ENCODE measurements around the gene FTSJ1. TPM values are rescaled to one million over a fixed set of nuclear protein-coding genes. Genes with fewer than 3 reads are reported as not detected.
A peak's percentile ranks its signal among the peaks of the same experiment; 100 is the strongest.

The FTSJ1 gene
- total and polyA plus RNA-seq, 2 of the 8 experiments (the other 6 are each of a cell fraction or from before 2014, with no cell fraction given), result 62.4 to 80.4 TPM

DNA sequence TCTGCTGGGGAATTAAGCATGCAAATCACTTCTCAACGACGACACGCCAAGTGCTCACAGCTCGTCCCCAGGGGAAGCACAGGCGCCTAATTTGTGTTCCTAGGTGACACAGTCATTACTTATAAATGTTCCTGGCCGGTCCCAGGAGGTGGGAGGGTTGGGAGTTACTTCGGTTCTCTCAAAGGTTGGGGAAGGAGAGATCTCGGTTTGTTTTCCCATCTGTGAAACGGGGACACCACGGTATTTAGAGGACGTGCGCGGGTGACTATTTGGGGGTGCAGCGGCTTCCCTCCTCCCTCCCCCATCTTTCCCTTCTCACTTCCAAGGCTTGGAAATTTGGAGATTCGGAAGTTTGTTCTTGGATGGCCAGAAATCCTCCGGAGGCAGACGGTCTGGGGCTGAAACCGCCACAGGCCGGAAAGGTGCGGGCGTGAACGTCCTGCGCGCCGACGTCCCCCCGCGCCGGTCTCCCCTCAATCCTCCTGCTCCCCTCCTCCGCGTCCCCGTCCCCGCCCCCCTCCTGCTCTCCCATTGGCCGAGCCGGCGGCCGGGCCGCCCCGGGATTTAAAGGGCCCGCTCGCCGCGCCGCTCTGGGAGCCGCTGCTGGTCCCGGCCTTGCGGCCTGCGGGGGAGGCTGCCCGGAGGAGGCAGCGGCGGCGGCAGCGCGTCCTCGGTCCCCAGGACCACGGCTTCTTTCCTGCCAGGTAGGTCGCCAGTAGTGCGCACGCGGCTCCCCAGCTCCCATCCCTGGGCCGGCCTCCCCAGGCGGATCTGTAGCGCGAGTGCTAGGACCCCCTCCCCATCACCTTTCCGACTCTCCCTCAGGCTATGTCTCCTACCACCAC, 32.6 kb downstream of the FTSJ1 start, which contains the start of gene PORCN (continued):
- TF ChIP-seq YY1 (IDR thresholded peaks at IDR 0.05; ENCODE audit: low read depth, low read length), result no peak
- TF ChIP-seq, protein P1, sequence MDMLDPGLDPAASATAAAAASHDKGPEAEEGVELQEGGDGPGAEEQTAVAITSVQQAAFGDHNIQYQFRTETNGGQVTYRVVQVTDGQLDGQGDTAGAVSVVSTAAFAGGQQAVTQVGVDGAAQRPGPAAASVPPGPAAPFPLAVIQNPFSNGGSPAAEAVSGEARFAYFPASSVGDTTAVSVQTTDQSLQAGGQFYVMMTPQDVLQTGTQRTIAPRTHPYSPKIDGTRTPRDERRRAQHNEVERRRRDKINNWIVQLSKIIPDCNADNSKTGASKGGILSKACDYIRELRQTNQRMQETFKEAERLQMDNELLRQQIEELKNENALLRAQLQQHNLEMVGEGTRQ (IDR thresholded peaks at IDR 0.05; ENCODE audit: low read length), result no peak
- peak; percentile 33; the same call in 1 of the 2 replicates for TF ChIP-seq TAF1 (IDR thresholded peaks at IDR 0.05; ENCODE audit: low read depth, low read length)
- TF ChIP-seq SIX5 (IDR thresholded peaks at IDR 0.05; ENCODE audit: low read depth, low read length), result no peak
- TF ChIP-seq BCL11A (IDR thresholded peaks at IDR 0.05; ENCODE audit: low read depth in 2 of 2, low read length in 2 of 2), result no peak
- TF ChIP-seq, protein P2, sequence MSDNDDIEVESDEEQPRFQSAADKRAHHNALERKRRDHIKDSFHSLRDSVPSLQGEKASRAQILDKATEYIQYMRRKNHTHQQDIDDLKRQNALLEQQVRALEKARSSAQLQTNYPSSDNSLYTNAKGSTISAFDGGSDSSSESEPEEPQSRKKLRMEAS (IDR thresholded peaks at IDR 0.05), result 0 out of 2 replicates have a peak, but pooled peaks have one; percentile 15
- TF ChIP-seq TBP (IDR thresholded peaks at IDR 0.05; ENCODE audit: low read depth, low read length), result no peak; the same call in 1 of the 2 replicates
- TF ChIP-seq EP300 (IDR thresholded peaks at IDR 0.05; ENCODE audit: borderline replicate concordance in 1 of 2, low read depth in 2 of 2, low read length in 2 of 2), result no peak
- peak; percentile 46; the same call in 1 of the 2 replicates for TF ChIP-seq PHF8 (conservative IDR thresholded peaks at IDR 0.05; ENCODE audit: low read depth, low read length)
- no peak for TF ChIP-seq CREB1 (IDR thresholded peaks at IDR 0.05)
- no peak for TF ChIP-seq TCF12 (IDR thresholded peaks at IDR 0.05; ENCODE audit: low read depth, low read length)
- TF ChIP-seq SP1 (IDR thresholded peaks at IDR 0.05; ENCODE audit: low read depth, low read length), result no peak
- TF ChIP-seq CEBPB (IDR thresholded peaks at IDR 0.05; ENCODE audit: low read depth, low read length), result no peak
- TF ChIP-seq, protein P3, sequence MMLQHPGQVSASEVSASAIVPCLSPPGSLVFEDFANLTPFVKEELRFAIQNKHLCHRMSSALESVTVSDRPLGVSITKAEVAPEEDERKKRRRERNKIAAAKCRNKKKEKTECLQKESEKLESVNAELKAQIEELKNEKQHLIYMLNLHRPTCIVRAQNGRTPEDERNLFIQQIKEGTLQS (IDR thresholded peaks at IDR 0.05; ENCODE audit: insufficient read depth, low read depth, low read length), result no peak
- TF ChIP-seq FOSL1 (IDR thresholded peaks at IDR 0.05; ENCODE audit: insufficient read depth, low read depth, low read length), result no peak
- TF ChIP-seq CHD2 (IDR thresholded peaks at IDR 0.05; ENCODE audit: low read length), result no peak

Data from H1 (cell line).